Fibroblast of mammary gland (primary cell): ENCODE results near the gene KSR1.

Experiments
- DNase-seq: peaks from one replicate; pipeline ENCODE4 v3.0.0-alpha.2; 2010; ENCODE audit warnings: low read depth
- H3K4me3 ChIP-seq: 2 replicates; pipeline ENCODE4 v1.5.1; 2011; ENCODE audit warnings: low read depth, mild to moderate bottlenecking, low read length, moderate library complexity; ENCODE audit not compliant: control insufficient read depth
- TF ChIP-seq, protein P1 (sequence below): conservative IDR thresholded peaks from 2 replicates; pipeline ENCODE4 v1.5.1; 2011; ENCODE audit warnings: low read depth, low read length, inconsistent platforms; ENCODE audit not compliant: control insufficient read depth, insufficient read depth

Gene KSR1

DNA sequence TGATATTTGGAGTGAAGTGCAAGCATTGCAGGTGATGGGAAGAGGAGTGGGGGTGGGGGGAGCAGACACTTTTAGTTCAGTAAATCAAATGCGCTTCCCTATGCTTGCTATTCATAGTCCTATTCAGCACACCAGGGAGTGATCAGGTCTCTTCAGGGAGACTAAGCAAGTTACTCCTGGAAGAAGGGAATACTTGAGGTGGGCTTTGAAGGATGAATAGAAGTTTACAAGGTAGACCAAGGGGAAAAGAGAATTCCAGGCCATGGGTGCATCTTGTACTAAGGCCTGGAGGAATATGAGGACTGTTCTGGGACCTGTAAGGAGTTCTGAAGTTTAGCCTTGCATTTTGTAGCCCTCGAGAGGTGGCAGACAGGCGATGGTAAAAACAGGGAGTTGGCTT lies 134.6 kb downstream of the KSR1 start:
- no peak overlapping the region for H3K4me3 ChIP-seq
- no peak for DNase-seq
- TF ChIP-seq, protein P1, sequence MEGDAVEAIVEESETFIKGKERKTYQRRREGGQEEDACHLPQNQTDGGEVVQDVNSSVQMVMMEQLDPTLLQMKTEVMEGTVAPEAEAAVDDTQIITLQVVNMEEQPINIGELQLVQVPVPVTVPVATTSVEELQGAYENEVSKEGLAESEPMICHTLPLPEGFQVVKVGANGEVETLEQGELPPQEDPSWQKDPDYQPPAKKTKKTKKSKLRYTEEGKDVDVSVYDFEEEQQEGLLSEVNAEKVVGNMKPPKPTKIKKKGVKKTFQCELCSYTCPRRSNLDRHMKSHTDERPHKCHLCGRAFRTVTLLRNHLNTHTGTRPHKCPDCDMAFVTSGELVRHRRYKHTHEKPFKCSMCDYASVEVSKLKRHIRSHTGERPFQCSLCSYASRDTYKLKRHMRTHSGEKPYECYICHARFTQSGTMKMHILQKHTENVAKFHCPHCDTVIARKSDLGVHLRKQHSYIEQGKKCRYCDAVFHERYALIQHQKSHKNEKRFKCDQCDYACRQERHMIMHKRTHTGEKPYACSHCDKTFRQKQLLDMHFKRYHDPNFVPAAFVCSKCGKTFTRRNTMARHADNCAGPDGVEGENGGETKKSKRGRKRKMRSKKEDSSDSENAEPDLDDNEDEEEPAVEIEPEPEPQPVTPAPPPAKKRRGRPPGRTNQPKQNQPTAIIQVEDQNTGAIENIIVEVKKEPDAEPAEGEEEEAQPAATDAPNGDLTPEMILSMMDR = no peak

DNA sequence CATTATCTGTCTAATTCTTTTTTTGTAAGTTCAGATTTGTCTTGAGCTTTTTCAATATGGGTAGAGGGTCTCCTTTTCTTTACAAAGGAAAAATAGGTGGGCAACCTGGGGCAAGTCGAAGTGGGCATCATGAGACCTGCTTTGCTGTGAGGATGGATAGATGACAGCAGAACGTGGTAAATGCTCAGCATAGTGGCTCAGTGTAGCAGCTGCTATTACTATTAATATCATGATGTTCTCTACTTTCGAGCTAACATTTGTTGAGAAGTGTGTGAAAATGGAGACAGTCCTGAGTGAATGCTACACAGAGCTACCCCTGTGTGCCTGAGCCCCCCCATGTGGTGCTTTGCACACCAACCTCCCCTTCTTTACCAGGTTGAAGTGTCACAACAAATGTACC lies 135.7 kb downstream of the KSR1 start:
- DNase-seq = no peak
- H3K4me3 ChIP-seq = no peak overlapping the region
- TF ChIP-seq, protein P1 = no peak

DNA sequence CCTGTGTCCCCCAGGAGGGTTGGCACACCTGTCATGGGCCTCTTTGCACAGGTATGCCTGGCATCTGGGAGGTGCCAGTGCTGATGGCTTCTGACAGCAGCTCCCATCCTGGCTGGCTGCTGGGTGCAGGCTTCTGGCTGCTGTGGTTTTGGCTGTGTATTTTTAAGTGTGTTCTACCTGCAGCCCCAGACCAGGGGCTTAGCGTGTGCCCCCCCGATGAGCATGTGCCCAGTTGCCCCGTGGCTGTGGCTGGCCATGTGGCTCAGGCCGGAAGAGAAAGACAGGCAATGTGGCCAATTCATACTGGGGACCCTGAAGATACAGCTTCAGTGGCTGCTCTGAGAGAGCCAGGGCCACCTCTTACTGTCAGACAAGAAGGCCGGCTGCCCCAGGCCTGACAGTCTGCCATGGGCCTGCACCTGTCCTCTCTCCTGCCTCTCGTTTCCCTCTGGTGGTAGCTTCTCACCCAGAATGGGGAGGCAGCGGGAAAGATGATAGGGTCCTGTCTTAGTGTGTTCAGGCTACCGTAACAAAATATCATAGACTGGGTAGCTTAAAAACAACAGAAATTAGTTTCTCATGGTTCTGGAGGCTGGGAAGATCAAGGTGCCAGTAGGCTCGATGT lies 137.1 kb downstream of the KSR1 start:
- no peak overlapping the region for H3K4me3 ChIP-seq
- TF ChIP-seq, protein P1 = no peak
- no peak for DNase-seq

DNA sequence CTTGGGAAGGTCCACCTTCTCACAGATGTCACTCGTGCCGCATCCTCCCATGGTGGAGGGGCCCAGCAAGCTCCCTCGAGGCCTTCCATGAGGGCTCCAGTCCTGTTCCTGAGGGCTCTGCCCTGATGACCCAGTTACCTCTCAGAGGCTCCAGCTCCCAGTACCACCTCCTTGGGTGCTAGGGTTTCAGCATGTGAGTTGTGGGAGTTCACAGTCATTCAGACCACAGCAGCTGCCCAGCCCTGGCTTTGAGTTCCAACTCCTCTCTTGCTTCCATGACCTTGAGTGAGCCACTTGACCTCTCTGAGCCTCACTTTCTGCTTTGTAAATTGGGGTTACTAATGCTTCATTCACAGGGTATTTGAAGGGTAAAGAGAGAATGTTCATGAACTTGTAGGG lies 137.6 kb downstream of the KSR1 start:
- H3K4me3 ChIP-seq = no peak overlapping the region
- no peak for DNase-seq
- TF ChIP-seq, protein P1 = no peak

DNA sequence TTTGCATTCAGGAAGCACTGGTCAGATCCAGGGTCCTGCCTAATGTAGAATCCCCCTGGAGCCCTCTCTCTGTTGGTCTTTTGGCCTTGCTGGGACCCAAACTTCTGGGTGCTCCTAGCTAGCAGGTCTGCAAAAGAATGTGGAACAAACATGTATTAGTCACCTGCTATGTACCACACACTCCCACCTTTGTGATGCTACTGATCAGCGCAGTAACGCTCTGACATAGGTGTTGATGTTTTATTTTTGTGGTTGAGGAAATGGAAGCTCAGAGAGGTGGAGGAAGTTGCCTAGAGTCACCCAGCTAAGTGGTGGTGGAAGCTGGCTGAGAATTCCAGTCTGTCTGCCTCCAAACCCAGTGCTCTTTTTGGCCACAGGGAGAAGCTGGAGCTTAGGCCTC lies 139.0 kb downstream of the KSR1 start:
- no peak for DNase-seq
- no peak overlapping the region for H3K4me3 ChIP-seq
- TF ChIP-seq, protein P1 = no peak

DNA sequence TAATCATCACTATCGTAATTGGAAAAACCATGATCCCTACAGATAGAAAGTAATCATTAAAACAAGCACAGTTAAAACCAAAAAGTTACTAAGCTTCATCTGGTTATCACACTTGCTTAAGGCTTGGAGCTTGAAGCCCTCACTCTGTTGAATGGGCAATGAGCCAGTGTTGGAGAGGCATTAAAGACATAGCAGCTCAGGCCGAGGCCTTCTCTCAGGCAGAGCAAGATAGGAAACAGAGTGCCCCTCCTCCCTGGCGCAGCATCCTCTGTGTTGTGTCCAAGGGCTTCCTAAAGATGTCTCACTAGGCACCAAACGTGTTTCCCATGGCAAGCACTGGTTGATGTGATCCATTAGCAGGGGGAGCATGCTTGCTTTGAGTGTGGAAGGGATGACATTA lies 139.8 kb downstream of the KSR1 start:
- no peak overlapping the region for H3K4me3 ChIP-seq
- no peak for DNase-seq
- TF ChIP-seq, protein P1 = no peak
